LNCaP clone FGC (cell line): ENCODE measurements around the gene MRPL58.

Experiments
- DNase-seq: peaks from one replicate; pipeline ENCODE4 v3.0.0-alpha.2; 2011; ENCODE audit warnings: low read depth
- H3K4me3 ChIP-seq: 2 replicates; pipeline ENCODE4 v1.5.1; 2011; ENCODE audit warnings: mild to moderate bottlenecking, low read depth, low read length, control low read depth
- TF ChIP-seq, protein P1 (sequence below): IDR thresholded peaks from 2 replicates; pipeline ENCODE4 v1.5.1; 2012; ENCODE audit warnings: mild to moderate bottlenecking; ENCODE audit not compliant: control insufficient read depth, insufficient read depth; ENCODE audit errors: extremely low read depth

The MRPL58 gene

DNA sequence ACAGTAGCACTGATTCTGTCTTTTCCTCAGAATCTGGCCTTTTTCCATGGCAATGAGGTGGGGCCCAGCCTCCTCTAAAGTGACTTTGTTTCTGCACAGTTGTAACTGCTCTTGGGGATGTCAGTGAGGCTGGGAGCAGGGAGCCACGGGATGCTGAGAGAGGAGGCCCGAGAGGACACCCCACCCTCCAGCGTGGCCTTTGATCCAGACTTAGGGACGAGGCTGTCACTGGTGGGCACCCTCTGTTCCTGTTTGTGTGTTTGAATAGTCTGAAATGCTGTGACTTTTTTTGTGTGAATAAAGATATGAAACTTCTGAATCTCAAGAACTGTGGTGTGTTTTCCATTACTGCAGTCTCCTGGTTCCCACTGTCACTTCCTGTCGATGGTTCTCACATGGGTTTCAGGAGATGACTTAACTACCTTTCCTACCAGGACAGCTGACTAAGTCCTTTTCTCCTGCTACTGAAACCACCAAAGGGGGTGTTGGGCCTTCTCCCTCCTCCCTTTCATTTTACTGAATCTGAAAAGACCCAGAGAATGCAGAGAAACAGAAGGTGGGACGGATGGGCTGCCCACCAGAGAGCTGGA lies 53.2 kb downstream of the MRPL58 start:
- DNase-seq = no peak
- TF ChIP-seq, protein P1, sequence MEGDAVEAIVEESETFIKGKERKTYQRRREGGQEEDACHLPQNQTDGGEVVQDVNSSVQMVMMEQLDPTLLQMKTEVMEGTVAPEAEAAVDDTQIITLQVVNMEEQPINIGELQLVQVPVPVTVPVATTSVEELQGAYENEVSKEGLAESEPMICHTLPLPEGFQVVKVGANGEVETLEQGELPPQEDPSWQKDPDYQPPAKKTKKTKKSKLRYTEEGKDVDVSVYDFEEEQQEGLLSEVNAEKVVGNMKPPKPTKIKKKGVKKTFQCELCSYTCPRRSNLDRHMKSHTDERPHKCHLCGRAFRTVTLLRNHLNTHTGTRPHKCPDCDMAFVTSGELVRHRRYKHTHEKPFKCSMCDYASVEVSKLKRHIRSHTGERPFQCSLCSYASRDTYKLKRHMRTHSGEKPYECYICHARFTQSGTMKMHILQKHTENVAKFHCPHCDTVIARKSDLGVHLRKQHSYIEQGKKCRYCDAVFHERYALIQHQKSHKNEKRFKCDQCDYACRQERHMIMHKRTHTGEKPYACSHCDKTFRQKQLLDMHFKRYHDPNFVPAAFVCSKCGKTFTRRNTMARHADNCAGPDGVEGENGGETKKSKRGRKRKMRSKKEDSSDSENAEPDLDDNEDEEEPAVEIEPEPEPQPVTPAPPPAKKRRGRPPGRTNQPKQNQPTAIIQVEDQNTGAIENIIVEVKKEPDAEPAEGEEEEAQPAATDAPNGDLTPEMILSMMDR = no peak
- no peak overlapping the region for H3K4me3 ChIP-seq

DNA sequence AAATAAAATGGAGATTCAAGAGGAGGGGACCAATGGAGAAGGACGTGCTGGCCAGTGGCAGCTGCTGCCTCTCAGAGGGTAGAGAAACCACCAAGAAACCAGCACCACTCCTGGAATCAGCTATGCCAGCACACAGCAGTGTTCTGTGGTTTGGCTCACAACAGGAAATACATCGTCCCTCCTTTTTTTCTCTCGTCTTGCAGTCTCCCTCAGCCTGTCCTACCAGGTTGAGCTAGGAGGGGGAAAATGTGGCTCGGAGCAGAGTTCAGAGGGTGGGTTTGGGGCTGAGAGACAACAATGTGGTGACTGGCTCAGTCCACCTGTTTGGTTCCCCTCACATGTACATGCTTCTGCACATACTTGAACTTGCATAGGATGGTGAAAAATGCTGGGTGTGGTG lies 55.4 kb downstream of the MRPL58 start:
- no peak for DNase-seq
- H3K4me3 ChIP-seq = no peak overlapping the region
- TF ChIP-seq, protein P1 = no peak

DNA sequence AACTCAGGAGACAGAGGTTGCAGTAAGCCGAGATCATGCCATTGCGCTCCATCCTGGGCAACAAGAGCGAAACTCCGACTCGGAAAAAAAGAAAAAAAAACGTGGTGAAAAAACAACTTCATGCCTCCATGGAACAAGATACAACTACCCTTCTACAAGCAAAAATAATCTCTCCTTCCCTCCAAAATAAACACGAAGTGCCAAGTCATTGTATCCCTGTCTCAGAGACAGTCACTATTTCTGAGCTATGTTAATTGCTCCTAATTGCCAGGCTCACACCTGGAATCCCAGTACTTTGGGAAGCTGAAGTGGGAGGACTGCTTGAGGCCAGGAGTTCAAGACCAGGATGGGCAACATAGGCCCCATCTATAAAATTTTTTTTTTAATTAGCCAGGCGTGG lies 56.3 kb downstream of the MRPL58 start:
- no peak for DNase-seq
- TF ChIP-seq, protein P1 = no peak

DNA sequence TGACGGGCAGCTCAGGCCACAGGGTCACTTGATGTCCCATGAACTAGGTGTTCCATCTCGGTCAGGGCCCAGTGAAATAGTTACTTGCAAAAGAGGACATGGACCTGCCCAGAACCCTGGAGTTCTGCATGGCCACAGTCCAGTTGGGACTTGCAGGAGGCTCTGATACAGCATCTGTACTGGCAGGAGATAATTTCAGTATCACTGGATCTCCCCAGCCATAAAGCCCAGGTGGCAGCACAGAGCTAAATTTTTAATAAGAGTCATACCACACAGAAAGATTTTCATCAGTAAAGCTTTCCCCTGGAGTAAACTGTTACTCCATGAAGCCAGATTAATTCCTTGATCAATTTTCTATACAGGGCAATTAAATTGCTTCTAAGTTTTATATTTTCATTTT lies 57.3 kb downstream of the MRPL58 start:
- DNase-seq = no peak
- TF ChIP-seq, protein P1 = peak; percentile 41
- no peak overlapping the region for H3K4me3 ChIP-seq

More for the DNA sequence above, 56.3 kb downstream of the MRPL58 start:
- H3K4me3 ChIP-seq = no peak overlapping the region
